Esophagus muscularis mucosa (tissue), 3 donors: ENCODE results near the gene GLIS1.

Experiments used
- CTCF ChIP-seq, 3 experiments: fragments of 200-600 bp in 2 of 3; fragments of 450-650 bp in 1 of 3; sonication (generic) in 2 of 3; IDR thresholded peaks; one replicate each; pipeline ENCODE4 v1.5.1; 2017 to 2019; ENCODE audit warnings: antibody characterized with exemption in 3 of 3, mild to moderate bottlenecking in 2 of 3, moderate library complexity in 1 of 3
- POLR2AphosphoS5 ChIP-seq, 2 donors: sonication (generic); formaldehyde crosslinking; IDR thresholded peaks; one replicate each; pipeline ENCODE4 v1.6.1; 2017; ENCODE audit warnings: antibody characterized with exemption in 2 of 2

GRCh38 chr1:53736290-53736689 is 2.7 kb downstream of the GLIS1 start:
- TF ChIP-seq CTCF (IDR thresholded peaks at IDR 0.05), result no peak
- TF ChIP-seq POLR2AphosphoS5 (IDR thresholded peaks at IDR 0.05), result no peak
